GM23338 (cell line): ENCODE measurements around the gene TXNDC9. TPM values are rescaled to one million over a fixed set of nuclear protein-coding genes. Genes with fewer than 3 reads are reported as not detected.

Experiments used
- ATAC-seq: fragments of 200-7000 bp; cut with Tn5 transposase; 3 replicates; pipeline ENCODE4 v1.9.1; 2020
- DNase-seq: peaks from one replicate; pipeline ENCODE4 v3.0.0-alpha.2; 2015; ENCODE audit warnings: low spot score
- H2AFZ ChIP-seq: fragments of 200-600 bp; sonication (generic); 2 replicates; pipeline ENCODE4 v1.8.0; 2016; ENCODE audit warnings: antibody characterized with exemption, mild to moderate bottlenecking, moderate library complexity
- H3F3A ChIP-seq: fragments of 200-600 bp; sonication (generic); replicated peaks from 2 replicates; pipeline ENCODE4 v1.8.0; 2017; ENCODE audit warnings: antibody characterized with exemption, mixed run types, low read depth
- H3K27ac ChIP-seq: fragments of 200-600 bp; sonication (generic); 2 replicates; pipeline ENCODE4 v1.6.1; 2016; ENCODE audit warnings: low read depth
- H3K27me3 ChIP-seq: fragments of 200-600 bp; sonication (generic); 2 replicates; pipeline ENCODE4 v1.8.0; 2016; ENCODE audit warnings: mild to moderate bottlenecking, mixed run types, moderate library complexity; ENCODE audit not compliant: insufficient read depth
- H3K36me3 ChIP-seq: fragments of 200-600 bp; sonication (generic); 2 replicates; pipeline ENCODE4 v1.8.0; 2016; ENCODE audit warnings: mild to moderate bottlenecking; ENCODE audit not compliant: insufficient read depth
- H3K4me1 ChIP-seq: fragments of 200-600 bp; sonication (generic); 2 replicates; pipeline ENCODE4 v1.8.0; 2016; ENCODE audit warnings: mild to moderate bottlenecking, moderate library complexity; ENCODE audit not compliant: insufficient read depth
- H3K4me2 ChIP-seq: fragments of 200-600 bp; sonication (generic); 2 replicates; pipeline ENCODE4 v1.7.1; 2017; ENCODE audit warnings: mixed run types
- H3K4me3 ChIP-seq: fragments of 200-600 bp; sonication (generic); 2 replicates; pipeline ENCODE4 v1.6.1; 2016; ENCODE audit warnings: mixed run types
- H3K79me2 ChIP-seq: fragments of 200-600 bp; sonication (generic); replicated peaks from 2 replicates; pipeline ENCODE4 v1.8.0; 2017; ENCODE audit warnings: mild to moderate bottlenecking; ENCODE audit not compliant: insufficient read depth
- H3K9me2 ChIP-seq: fragments of 200-600 bp; sonication (generic); 2 replicates; pipeline ENCODE4 v1.8.0; 2017; ENCODE audit not compliant: insufficient read depth
- H4K20me1 ChIP-seq: fragments of 200-600 bp; sonication (generic); replicated peaks from 2 replicates; pipeline ENCODE4 v1.8.0; 2017; ENCODE audit warnings: mild to moderate bottlenecking; ENCODE audit not compliant: insufficient read depth
- H3K27ac Mint-ChIP-seq: 2 replicates; pipeline ENCODE4 v1.8.0; 2020; ENCODE audit warnings: inconsistent platforms, mild to moderate bottlenecking, moderate library complexity, mixed read lengths
- H3K27me3 Mint-ChIP-seq: 3 replicates; pipeline ENCODE4 v1.8.0; 2022; ENCODE audit warnings: low read depth, mild to moderate bottlenecking, moderate library complexity, mixed read lengths, inconsistent platforms; ENCODE audit not compliant: insufficient read depth, poor library complexity
- H3K36me3 Mint-ChIP-seq: 3 replicates; pipeline ENCODE4 v1.8.0; 2021; ENCODE audit warnings: low read depth, mild to moderate bottlenecking, inconsistent platforms, moderate library complexity, mixed read lengths
- H3K4me1 Mint-ChIP-seq: 3 replicates; pipeline ENCODE4 v1.8.0; 2020; ENCODE audit warnings: mild to moderate bottlenecking, inconsistent platforms, mixed read lengths
- H3K4me3 Mint-ChIP-seq: 3 replicates; pipeline ENCODE4 v1.8.0; 2021; ENCODE audit warnings: moderate library complexity, mild to moderate bottlenecking, inconsistent platforms, mixed read lengths
- H3K9me3 Mint-ChIP-seq: 3 replicates; pipeline ENCODE4 v1.8.0; 2020; ENCODE audit warnings: moderate library complexity, mild to moderate bottlenecking, inconsistent platforms, mixed read lengths
- CREB1 ChIP-seq: fragments of 250-450 bp; sonication (Bioruptor Pico); IDR thresholded peaks from 2 replicates; pipeline ENCODE4 v1.5.0; 2020; ENCODE audit warnings: low read depth, mild to moderate bottlenecking, moderate library complexity
- EZH2phosphoT487 ChIP-seq: fragments of 200-600 bp; sonication (generic); IDR thresholded peaks from one replicate; pipeline ENCODE4 v1.8.1; 2018; ENCODE audit warnings: antibody characterized with exemption; ENCODE audit not compliant: unreplicated experiment
- JUNB ChIP-seq: IDR thresholded peaks from one replicate; pipeline ENCODE4 v1.6.1; 2016; ENCODE audit warnings: antibody characterized with exemption; ENCODE audit not compliant: unreplicated experiment
- NANOG ChIP-seq: IDR thresholded peaks from 2 replicates; pipeline ENCODE4 v1.6.1; 2016; ENCODE audit warnings: antibody characterized with exemption, borderline replicate concordance
- STAT1 ChIP-seq: IDR thresholded peaks from one replicate; pipeline ENCODE4 v1.6.1; 2016; ENCODE audit warnings: antibody characterized with exemption; ENCODE audit not compliant: unreplicated experiment
- ZNF331 ChIP-seq: fragments of 250-450 bp; sonication (Bioruptor Pico); IDR thresholded peaks from 2 replicates; pipeline ENCODE4 v1.5.0; 2020; ENCODE audit warnings: low read depth, mild to moderate bottlenecking, moderate library complexity
- polyA plus RNA-seq: library from polyadenylated mRNA; unstranded; fragments of >200 nt; fragmentation: Nextera tagmentation; extraction: Ambion mirVana; gene quantifications from 2 replicates; pipeline ENCODE4 v1.2.1, GENCODE V29; 2016
- total RNA-seq: library from RNA; depleted of rRNA; stranded (reverse); fragments of >200 nt; shearing (Covaris generic); gene quantifications from 2 replicates; pipeline ENCODE4 v1.2.3, GENCODE V29; 2014
- TF ChIP-seq, protein P1 (sequence below): IDR thresholded peaks from one replicate; pipeline ENCODE4 v1.6.1; 2018; ENCODE audit warnings: antibody characterized with exemption; ENCODE audit not compliant: unreplicated experiment
- TF ChIP-seq, protein P2 (sequence below): fragments of 250-450 bp; sonication (Bioruptor Pico); IDR thresholded peaks from 2 replicates; pipeline ENCODE4 v1.5.0; 2020; ENCODE audit warnings: mild to moderate bottlenecking, moderate library complexity
- TF ChIP-seq, protein P3 (sequence below): IDR thresholded peaks from 2 replicates; pipeline ENCODE4 v1.6.1; 2016; ENCODE audit warnings: antibody characterized with exemption

TXNDC9 gene
- total and polyA plus RNA-seq, 2 experiments from 2014 or later: 54.4 to 67.4 TPM

DNA sequence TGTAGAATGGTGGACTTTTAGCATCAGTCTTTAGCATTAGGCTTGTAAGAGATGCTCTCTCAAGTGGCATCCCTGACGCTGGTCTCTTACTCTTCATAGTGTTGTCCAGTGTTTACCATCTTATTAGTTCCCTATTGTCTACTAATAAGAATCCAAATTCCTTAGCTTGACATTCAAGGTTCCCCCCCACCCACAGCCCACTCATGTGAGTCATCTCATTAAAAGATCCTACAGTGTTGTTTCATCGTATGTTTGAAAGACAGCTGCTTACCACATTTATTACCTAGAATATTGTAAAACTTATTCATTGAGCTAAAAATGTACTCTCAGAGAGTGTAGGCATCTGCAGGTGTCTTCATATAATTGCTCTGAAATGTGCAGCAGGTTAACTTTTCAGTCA, 29.5 kb upstream of the TXNDC9 start (continued):
- TF ChIP-seq, protein P1, sequence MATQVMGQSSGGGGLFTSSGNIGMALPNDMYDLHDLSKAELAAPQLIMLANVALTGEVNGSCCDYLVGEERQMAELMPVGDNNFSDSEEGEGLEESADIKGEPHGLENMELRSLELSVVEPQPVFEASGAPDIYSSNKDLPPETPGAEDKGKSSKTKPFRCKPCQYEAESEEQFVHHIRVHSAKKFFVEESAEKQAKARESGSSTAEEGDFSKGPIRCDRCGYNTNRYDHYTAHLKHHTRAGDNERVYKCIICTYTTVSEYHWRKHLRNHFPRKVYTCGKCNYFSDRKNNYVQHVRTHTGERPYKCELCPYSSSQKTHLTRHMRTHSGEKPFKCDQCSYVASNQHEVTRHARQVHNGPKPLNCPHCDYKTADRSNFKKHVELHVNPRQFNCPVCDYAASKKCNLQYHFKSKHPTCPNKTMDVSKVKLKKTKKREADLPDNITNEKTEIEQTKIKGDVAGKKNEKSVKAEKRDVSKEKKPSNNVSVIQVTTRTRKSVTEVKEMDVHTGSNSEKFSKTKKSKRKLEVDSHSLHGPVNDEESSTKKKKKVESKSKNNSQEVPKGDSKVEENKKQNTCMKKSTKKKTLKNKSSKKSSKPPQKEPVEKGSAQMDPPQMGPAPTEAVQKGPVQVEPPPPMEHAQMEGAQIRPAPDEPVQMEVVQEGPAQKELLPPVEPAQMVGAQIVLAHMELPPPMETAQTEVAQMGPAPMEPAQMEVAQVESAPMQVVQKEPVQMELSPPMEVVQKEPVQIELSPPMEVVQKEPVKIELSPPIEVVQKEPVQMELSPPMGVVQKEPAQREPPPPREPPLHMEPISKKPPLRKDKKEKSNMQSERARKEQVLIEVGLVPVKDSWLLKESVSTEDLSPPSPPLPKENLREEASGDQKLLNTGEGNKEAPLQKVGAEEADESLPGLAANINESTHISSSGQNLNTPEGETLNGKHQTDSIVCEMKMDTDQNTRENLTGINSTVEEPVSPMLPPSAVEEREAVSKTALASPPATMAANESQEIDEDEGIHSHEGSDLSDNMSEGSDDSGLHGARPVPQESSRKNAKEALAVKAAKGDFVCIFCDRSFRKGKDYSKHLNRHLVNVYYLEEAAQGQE: no peak
- TF ChIP-seq, protein P2, sequence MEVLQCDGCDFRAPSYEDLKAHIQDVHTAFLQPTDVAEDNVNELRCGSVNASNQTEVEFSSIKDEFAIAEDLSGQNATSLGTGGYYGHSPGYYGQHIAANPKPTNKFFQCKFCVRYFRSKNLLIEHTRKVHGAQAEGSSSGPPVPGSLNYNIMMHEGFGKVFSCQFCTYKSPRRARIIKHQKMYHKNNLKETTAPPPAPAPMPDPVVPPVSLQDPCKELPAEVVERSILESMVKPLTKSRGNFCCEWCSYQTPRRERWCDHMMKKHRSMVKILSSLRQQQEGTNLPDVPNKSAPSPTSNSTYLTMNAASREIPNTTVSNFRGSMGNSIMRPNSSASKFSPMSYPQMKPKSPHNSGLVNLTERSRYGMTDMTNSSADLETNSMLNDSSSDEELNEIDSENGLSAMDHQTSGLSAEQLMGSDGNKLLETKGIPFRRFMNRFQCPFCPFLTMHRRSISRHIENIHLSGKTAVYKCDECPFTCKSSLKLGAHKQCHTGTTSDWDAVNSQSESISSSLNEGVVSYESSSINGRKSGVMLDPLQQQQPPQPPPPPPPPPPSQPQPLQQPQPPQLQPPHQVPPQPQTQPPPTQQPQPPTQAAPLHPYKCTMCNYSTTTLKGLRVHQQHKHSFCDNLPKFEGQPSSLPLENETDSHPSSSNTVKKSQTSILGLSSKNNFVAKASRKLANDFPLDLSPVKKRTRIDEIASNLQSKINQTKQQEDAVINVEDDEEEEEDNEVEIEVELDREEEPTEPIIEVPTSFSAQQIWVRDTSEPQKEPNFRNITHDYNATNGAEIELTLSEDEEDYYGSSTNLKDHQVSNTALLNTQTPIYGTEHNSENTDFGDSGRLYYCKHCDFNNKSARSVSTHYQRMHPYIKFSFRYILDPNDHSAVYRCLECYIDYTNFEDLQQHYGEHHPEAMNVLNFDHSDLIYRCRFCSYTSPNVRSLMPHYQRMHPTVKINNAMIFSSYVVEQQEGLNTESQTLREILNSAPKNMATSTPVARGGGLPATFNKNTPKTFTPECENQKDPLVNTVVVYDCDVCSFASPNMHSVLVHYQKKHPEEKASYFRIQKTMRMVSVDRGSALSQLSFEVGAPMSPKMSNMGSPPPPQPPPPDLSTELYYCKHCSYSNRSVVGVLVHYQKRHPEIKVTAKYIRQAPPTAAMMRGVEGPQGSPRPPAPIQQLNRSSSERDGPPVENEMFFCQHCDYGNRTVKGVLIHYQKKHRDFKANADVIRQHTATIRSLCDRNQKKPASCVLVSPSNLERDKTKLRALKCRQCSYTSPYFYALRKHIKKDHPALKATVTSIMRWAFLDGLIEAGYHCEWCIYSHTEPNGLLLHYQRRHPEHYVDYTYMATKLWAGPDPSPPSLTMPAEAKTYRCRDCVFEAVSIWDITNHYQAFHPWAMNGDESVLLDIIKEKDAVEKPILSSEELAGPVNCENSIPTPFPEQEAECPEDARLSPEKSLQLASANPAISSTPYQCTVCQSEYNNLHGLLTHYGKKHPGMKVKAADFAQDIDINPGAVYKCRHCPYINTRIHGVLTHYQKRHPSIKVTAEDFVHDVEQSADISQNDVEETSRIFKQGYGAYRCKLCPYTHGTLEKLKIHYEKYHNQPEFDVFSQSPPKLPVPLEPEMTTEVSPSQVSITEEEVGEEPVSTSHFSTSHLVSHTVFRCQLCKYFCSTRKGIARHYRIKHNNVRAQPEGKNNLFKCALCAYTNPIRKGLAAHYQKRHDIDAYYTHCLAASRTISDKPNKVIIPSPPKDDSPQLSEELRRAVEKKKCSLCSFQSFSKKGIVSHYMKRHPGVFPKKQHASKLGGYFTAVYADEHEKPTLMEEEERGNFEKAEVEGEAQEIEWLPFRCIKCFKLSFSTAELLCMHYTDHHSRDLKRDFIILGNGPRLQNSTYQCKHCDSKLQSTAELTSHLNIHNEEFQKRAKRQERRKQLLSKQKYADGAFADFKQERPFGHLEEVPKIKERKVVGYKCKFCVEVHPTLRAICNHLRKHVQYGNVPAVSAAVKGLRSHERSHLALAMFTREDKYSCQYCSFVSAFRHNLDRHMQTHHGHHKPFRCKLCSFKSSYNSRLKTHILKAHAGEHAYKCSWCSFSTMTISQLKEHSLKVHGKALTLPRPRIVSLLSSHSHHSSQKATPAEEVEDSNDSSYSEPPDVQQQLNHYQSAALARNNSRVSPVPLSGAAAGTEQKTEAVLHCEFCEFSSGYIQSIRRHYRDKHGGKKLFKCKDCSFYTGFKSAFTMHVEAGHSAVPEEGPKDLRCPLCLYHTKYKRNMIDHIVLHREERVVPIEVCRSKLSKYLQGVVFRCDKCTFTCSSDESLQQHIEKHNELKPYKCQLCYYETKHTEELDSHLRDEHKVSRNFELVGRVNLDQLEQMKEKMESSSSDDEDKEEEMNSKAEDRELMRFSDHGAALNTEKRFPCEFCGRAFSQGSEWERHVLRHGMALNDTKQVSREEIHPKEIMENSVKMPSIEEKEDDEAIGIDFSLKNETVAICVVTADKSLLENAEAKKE (CRISPR knock-in tag): no peak

DNA sequence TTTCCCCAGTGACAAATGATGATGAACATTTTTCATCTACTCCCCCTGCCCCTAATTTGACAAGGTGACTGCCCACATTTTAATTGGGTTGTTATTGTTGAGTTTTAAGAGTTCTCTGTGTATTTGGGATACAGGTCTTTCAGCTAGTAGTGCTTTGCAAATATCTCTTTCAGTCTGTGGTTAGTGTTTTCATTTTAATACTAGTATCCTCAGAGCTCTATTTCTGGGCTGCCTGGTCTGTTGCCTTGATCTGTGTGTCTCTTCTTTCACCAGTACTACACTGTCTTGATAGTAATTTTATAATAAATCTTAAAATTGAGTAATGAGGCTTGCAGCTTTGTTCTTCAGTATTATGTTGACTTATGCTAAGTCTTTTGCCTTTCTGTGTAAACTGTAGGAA, 20.7 kb upstream of the TXNDC9 start:
- peaks cover 10% of the 10 kb centered on the region; the same call in 2 of the 3 replicates for H3K4me1 Mint-ChIP-seq
- TF ChIP-seq, protein P3, sequence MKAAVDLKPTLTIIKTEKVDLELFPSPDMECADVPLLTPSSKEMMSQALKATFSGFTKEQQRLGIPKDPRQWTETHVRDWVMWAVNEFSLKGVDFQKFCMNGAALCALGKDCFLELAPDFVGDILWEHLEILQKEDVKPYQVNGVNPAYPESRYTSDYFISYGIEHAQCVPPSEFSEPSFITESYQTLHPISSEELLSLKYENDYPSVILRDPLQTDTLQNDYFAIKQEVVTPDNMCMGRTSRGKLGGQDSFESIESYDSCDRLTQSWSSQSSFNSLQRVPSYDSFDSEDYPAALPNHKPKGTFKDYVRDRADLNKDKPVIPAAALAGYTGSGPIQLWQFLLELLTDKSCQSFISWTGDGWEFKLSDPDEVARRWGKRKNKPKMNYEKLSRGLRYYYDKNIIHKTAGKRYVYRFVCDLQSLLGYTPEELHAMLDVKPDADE: no peak
- TF ChIP-seq ZNF331 (CRISPR knock-in tag): no peak
- no peak for TF ChIP-seq NANOG
- no peak for TF ChIP-seq EZH2phosphoT487
- TF ChIP-seq CREB1 (CRISPR knock-in tag): no peak
- TF ChIP-seq JUNB: no peak
- TF ChIP-seq STAT1: no peak

More for the DNA sequence above, 20.7 kb upstream of the TXNDC9 start:
- peaks cover 15% of the 10 kb centered on the region for H3K4me1 ChIP-seq
- no peaks in the 10 kb centered on the region for H3K9me2 ChIP-seq
- no peak overlapping the region for H3K4me2 ChIP-seq
- H3K27ac ChIP-seq: no peak overlapping the region
- no peaks in the 10 kb centered on the region for H3K27me3 ChIP-seq
- H3K4me3 Mint-ChIP-seq: no peak overlapping the region
- H2AFZ ChIP-seq: no peak overlapping the region
- no peaks in the 10 kb centered on the region for H3F3A ChIP-seq
- H3K36me3 Mint-ChIP-seq: peaks cover 9% of the 10 kb centered on the region
- H3K27me3 Mint-ChIP-seq: no peaks in the 10 kb centered on the region
- H3K4me3 ChIP-seq: no peak overlapping the region
- peak overlapping the region; percentile 78 for H3K27ac Mint-ChIP-seq
- H3K79me2 ChIP-seq: peaks cover 93% of the 10 kb centered on the region
- peaks cover 38% of the 10 kb centered on the region for H4K20me1 ChIP-seq
- ATAC-seq (no peak), DNase-seq (no peak)
- no peaks in the 10 kb centered on the region for H3K36me3 ChIP-seq
- H3K9me3 Mint-ChIP-seq: no peaks in the 10 kb centered on the region
